ENCODE data around the gene PFDN6. TPM values are rescaled to one million over a fixed set of nuclear protein-coding genes. Genes with fewer than 3 reads are reported as not detected.
A peak's percentile ranks its signal among the peaks of the same experiment; 100 is the strongest.
"Not testable (repeated sequence)": the region's sequence is repeated elsewhere in the genome, so short reads cannot be mapped to it uniquely, and the experiment has no call there.

PFDN6 gene
- total and polyA plus RNA-seq, 2 experiments from 2014 or later, result 56.1 to 62.2 TPM

DNA sequence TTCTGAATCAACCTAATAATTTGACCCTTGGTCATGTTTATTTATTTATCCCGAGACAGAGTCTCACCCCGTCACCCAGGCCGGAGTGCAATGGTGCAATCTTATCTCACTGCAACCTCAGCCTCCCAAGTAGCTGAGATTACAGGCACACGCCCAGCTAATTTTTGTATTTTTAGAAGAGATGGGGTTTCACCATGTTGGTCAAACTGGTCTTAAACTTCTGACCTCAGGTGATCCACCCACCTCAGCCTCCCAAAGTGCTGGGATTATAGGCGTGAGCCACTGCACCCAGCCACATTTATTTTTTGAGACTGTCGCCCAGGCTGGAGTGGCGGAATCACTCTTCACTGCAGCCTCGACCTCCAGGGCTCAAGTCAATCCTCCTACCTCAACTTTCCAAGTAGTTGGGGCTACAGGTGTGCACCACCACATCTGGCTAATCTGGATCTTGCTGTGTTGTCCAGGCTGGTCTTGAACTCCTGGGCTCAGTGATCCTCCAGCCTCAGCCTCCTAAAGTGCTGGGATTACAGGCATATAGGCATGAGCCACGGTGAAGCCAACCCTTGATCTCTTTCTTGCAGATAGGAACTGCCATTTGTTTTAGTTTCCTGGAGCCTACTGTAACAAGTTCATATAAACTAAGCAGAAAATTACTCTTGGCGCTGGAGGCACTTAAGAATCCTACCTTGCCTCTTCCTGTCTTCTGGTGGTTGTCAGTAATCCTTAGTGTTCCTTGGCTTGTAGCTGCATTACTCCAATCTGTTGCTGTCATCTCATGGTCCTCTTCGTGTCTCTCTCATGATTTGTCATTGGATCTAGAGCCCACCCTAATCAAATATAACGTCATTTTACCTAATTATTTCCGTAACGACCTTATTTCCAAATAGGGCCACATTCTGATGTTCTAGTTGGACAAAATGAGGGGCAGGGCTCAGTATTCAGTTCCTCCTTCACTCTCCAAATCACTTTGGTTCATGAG lies 15.2 kb upstream of the PFDN6 start:
- H4K20me1 ChIP-seq (replicated peaks; ENCODE audit: insufficient read depth), result peaks cover 36% of the 10 kb centered on the region
- H3K9me2 ChIP-seq (ENCODE audit: insufficient read depth), result no peaks in the 10 kb centered on the region
- peak overlapping the region; percentile 99 for H3K4me3 ChIP-seq
- no peaks in the 10 kb centered on the region for H3K27me3 ChIP-seq (ENCODE audit: insufficient read depth)
- Mint-ChIP-seq H3K27me3 (ENCODE audit: insufficient read depth, low read depth, poor library complexity) (peaks cover 35% of the 10 kb centered on the region), H3K27ac (peak overlapping the region; percentile 100), H3K9me3 (peaks cover 6% of the 10 kb centered on the region; the same call in 1 of the 3 replicates), H3K36me3 (ENCODE audit: low read depth) (peaks cover 63% of the 10 kb centered on the region), H3K4me3 (peak overlapping the region; percentile 97), H3K4me1 (peaks cover 39% of the 10 kb centered on the region)
- H3K4me1 ChIP-seq (ENCODE audit: insufficient read depth), result peaks cover 50% of the 10 kb centered on the region
- DNase-seq (ENCODE audit: low spot score), result no peak
- H3K4me2 ChIP-seq, result peak overlapping the region; percentile 100
- H3F3A ChIP-seq (replicated peaks; ENCODE audit: low read depth), result peaks cover 66% of the 10 kb centered on the region
- peaks cover 42% of the 10 kb centered on the region for H3K36me3 ChIP-seq (ENCODE audit: insufficient read depth)
- ATAC-seq, result no peak
- H3K27ac ChIP-seq (ENCODE audit: low read depth), result peak overlapping the region; percentile 96
- no peak overlapping the region for H2AFZ ChIP-seq
- H3K79me2 ChIP-seq (replicated peaks; ENCODE audit: insufficient read depth), result peaks cover 53% of the 10 kb centered on the region
- TF ChIP-seq POLR2AphosphoS5 (IDR thresholded peaks at IDR 0.05; ENCODE audit: low read depth) (peak; percentile 42), REST (IDR thresholded peaks at IDR 0.05; ENCODE audit: unreplicated experiment) (no peak)

- peaks cover 40% of the 10 kb centered on the region for H3K4me1 Mint-ChIP-seq
- H3K27ac Mint-ChIP-seq, result peak overlapping the region; percentile 87
- H4K20me1 ChIP-seq (replicated peaks; ENCODE audit: insufficient read depth), result peaks cover 44% of the 10 kb centered on the region
Measured at GRCh38 chr6:33275795-33276580, 13.4 kb upstream of the PFDN6 start.

GRCh38 chr6:33276581-33276863 lies 12.9 kb upstream of the PFDN6 start:
- H3K36me3 ChIP-seq (ENCODE audit: insufficient read depth), result peaks cover 42% of the 10 kb centered on the region
- peaks cover 40% of the 10 kb centered on the region for H3K4me1 Mint-ChIP-seq
- no peak for TF ChIP-seq NANOG (IDR thresholded peaks at IDR 0.05; ENCODE audit: borderline replicate concordance)
- TF ChIP-seq ZNF331 (CRISPR knock-in tag; IDR thresholded peaks at IDR 0.05; ENCODE audit: low read depth), result no peak
- no peak for TF ChIP-seq EZH2 (IDR thresholded peaks at IDR 0.05; ENCODE audit: low read depth, unreplicated experiment)
- TF ChIP-seq REST (IDR thresholded peaks at IDR 0.05; ENCODE audit: unreplicated experiment), result no peak
- no peak for TF ChIP-seq EZH2phosphoT487 (IDR thresholded peaks at IDR 0.05; ENCODE audit: unreplicated experiment)

More at GRCh38 chr6:33275795-33276580, 13.4 kb upstream of the PFDN6 start:
- ATAC-seq; H3K9me2 ChIP-seq (ENCODE audit: insufficient read depth); H3K27me3 ChIP-seq (ENCODE audit: insufficient read depth); H3K9me3 Mint-ChIP-seq; DNase-seq (ENCODE audit: low spot score); H2AFZ ChIP-seq: not testable (repeated sequence)
- Mint-ChIP-seq H3K36me3 (ENCODE audit: low read depth) (peaks cover 78% of the 10 kb centered on the region), H3K27me3 (ENCODE audit: insufficient read depth, low read depth, poor library complexity) (peaks cover 36% of the 10 kb centered on the region), H3K4me3 (peak overlapping the region; percentile 97)
- Histone ChIP-seq H3K27ac (ENCODE audit: low read depth) (peak overlapping the region; percentile 96), H3K4me2 (peak overlapping the region; percentile 100), H3K4me3 (peak overlapping the region; percentile 99), H3K36me3 (ENCODE audit: insufficient read depth) (peaks cover 42% of the 10 kb centered on the region), H3K4me1 (ENCODE audit: insufficient read depth) (peaks cover 48% of the 10 kb centered on the region), H3K79me2 (replicated peaks; ENCODE audit: insufficient read depth) (peaks cover 41% of the 10 kb centered on the region), H3F3A (replicated peaks; ENCODE audit: low read depth) (peaks cover 74% of the 10 kb centered on the region)

More at GRCh38 chr6:33276581-33276863, 12.9 kb upstream of the PFDN6 start:
- Histone ChIP-seq H3K4me3 (peak overlapping the region; percentile 99), H4K20me1 (replicated peaks; ENCODE audit: insufficient read depth) (peaks cover 44% of the 10 kb centered on the region), H3F3A (replicated peaks; ENCODE audit: low read depth) (peaks cover 74% of the 10 kb centered on the region), H3K9me2 (ENCODE audit: insufficient read depth) (no peaks in the 10 kb centered on the region), H2AFZ (no peak overlapping the region), H3K27ac (ENCODE audit: low read depth) (peak overlapping the region; percentile 96), H3K27me3 (ENCODE audit: insufficient read depth) (no peaks in the 10 kb centered on the region), H3K4me2 (peak overlapping the region; percentile 100), H3K4me1 (ENCODE audit: insufficient read depth) (peaks cover 48% of the 10 kb centered on the region), H3K79me2 (replicated peaks; ENCODE audit: insufficient read depth) (peaks cover 40% of the 10 kb centered on the region)
- ATAC-seq (no peak; the same call in 2 of the 3 replicates), DNase-seq (ENCODE audit: low spot score) (no peak)
- H3K4me3 Mint-ChIP-seq, result peak overlapping the region; percentile 97
- H3K9me3 Mint-ChIP-seq, result peaks cover 5% of the 10 kb centered on the region; the same call in 1 of the 3 replicates
- peaks cover 35% of the 10 kb centered on the region for H3K27me3 Mint-ChIP-seq (ENCODE audit: insufficient read depth, low read depth, poor library complexity)
- peak overlapping the region; percentile 87 for H3K27ac Mint-ChIP-seq
- peaks cover 83% of the 10 kb centered on the region for H3K36me3 Mint-ChIP-seq (ENCODE audit: low read depth)
